ENCODE results near the gene ADARB1.

Gene ADARB1

DNA sequence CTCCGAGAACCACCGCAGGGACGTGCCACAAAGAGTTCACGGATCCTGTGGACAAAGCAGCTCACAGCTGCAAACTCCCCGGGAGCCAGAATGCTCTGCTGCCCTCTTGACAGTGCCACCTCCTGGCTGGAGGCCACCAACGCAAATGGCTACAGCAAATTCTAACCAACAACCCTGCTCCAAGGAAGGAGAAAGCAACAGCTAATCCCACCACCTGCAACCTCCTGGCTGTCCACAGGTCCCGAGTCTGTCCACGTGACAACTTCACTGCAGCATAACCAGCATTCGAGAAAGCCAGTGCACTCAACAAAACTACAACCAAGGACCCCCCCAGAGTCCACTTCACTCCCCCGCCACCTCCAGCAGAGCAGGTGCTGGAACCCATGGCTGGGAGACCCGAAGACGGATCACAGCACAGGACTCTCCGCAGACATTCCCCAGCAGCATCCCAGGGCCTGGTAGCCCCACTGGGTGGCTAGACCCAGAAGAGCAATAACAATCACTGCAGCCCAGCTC, 196.0 kb downstream of the ADARB1 start (continued):
- TF ChIP-seq, protein P1, sequence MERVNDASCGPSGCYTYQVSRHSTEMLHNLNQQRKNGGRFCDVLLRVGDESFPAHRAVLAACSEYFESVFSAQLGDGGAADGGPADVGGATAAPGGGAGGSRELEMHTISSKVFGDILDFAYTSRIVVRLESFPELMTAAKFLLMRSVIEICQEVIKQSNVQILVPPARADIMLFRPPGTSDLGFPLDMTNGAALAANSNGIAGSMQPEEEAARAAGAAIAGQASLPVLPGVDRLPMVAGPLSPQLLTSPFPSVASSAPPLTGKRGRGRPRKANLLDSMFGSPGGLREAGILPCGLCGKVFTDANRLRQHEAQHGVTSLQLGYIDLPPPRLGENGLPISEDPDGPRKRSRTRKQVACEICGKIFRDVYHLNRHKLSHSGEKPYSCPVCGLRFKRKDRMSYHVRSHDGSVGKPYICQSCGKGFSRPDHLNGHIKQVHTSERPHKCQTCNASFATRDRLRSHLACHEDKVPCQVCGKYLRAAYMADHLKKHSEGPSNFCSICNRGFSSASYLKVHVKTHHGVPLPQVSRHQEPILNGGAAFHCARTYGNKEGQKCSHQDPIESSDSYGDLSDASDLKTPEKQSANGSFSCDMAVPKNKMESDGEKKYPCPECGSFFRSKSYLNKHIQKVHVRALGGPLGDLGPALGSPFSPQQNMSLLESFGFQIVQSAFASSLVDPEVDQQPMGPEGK (CRISPR knock-in tag; IDR thresholded peaks at IDR 0.05; ENCODE audit: borderline replicate concordance), result no peak
- TF ChIP-seq ZNF565 (CRISPR knock-in tag; conservative IDR thresholded peaks at IDR 0.05; ENCODE audit: low read depth) (no peak), BACH2 (CRISPR knock-in tag; IDR thresholded peaks at IDR 0.05; ENCODE audit: borderline replicate concordance) (no peak), ZNF8 (CRISPR knock-in tag; IDR thresholded peaks at IDR 0.05) (no peak), OSR1 (CRISPR knock-in tag; IDR thresholded peaks at IDR 0.05) (no peak), PPARA (CRISPR knock-in tag; IDR thresholded peaks at IDR 0.05; ENCODE audit: borderline replicate concordance) (no peak)
- TF ChIP-seq, protein P2, sequence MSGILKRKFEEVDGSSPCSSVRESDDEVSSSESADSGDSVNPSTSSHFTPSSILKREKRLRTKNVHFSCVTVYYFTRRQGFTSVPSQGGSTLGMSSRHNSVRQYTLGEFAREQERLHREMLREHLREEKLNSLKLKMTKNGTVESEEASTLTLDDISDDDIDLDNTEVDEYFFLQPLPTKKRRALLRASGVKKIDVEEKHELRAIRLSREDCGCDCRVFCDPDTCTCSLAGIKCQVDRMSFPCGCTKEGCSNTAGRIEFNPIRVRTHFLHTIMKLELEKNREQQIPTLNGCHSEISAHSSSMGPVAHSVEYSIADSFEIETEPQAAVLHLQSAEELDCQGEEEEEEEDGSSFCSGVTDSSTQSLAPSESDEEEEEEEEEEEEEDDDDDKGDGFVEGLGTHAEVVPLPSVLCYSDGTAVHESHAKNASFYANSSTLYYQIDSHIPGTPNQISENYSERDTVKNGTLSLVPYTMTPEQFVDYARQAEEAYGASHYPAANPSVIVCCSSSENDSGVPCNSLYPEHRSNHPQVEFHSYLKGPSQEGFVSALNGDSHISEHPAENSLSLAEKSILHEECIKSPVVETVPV (CRISPR knock-in tag; IDR thresholded peaks at IDR 0.05), result no peak
